GM19193 (cell line): Measurements from ENCODE around the gene IRX1.

Experiments used
- POLR2A ChIP-seq: IDR thresholded peaks from 4 replicates; pipeline ENCODE4 v1.6.1; 2011; ENCODE audit not compliant: insufficient read depth, insufficient read length; ENCODE audit errors: extremely low read depth

Gene IRX1

GRCh38 chr5:3597167-3598007 is 1.8 kb downstream of the IRX1 start:
- TF ChIP-seq POLR2A: no peak

GRCh38 chr5:3598207-3598606 is 2.6 kb downstream of the IRX1 start:
- TF ChIP-seq POLR2A: no peak

- TF ChIP-seq POLR2A: no peak
These were observed 3.2 kb downstream of the IRX1 start for GRCh38 chr5:3598769-3599211.

- TF ChIP-seq POLR2A: no peak
These were observed 3.8 kb downstream of the IRX1 start for GRCh38 chr5:3599226-3600105.

GRCh38 chr5:3600106-3601060 is 4.8 kb downstream of the IRX1 start:
- no peak for TF ChIP-seq POLR2A

- TF ChIP-seq POLR2A: no peak
These were observed 5.6 kb downstream of the IRX1 start for GRCh38 chr5:3601061-3601710.

- no peak for TF ChIP-seq POLR2A
These were observed 6.5 kb downstream of the IRX1 start for GRCh38 chr5:3601911-3602782.

- TF ChIP-seq POLR2A: no peak
These were observed 7.3 kb downstream of the IRX1 start for GRCh38 chr5:3602785-3603502.

- no peak for TF ChIP-seq POLR2A
These were observed 8.9 kb downstream of the IRX1 start for GRCh38 chr5:3604501-3604900.

- TF ChIP-seq POLR2A: no peak
These were observed 9.8 kb downstream of the IRX1 start for GRCh38 chr5:3605298-3606010.

- TF ChIP-seq POLR2A: no peak
These were observed 10.6 kb downstream of the IRX1 start for GRCh38 chr5:3606121-3606831.
